Sigmoid colon (tissue), 7 donors: Measurements from ENCODE around the gene AMD1. TPM values are rescaled to one million over a fixed set of nuclear protein-coding genes. Genes with fewer than 3 reads are reported as not detected.

Experiments
- DNase-seq: peaks from one replicate; pipeline ENCODE4 v3.0.0-alpha.2; 2019
- H3K27ac ChIP-seq, 4 donors: fragments of 200-600 bp; sonication (generic); one replicate each; pipeline ENCODE4 v1.5.1; 2016 to 2019; ENCODE audit warnings: mild to moderate bottlenecking in 1 of 4
- H3K27me3 ChIP-seq, 3 donors: fragments of 200-600 bp; sonication (generic); one replicate each; pipeline ENCODE4 v1.5.1; 2019; ENCODE audit warnings: mild to moderate bottlenecking in 1 of 3
- H3K36me3 ChIP-seq, 4 donors: fragments of 200-600 bp; sonication (generic); one replicate each; pipeline ENCODE4 v1.5.1; 2016 to 2019
- H3K4me1 ChIP-seq, 4 donors: fragments of 200-600 bp; sonication (generic); one replicate each; pipeline ENCODE4 v1.5.1; 2017 to 2019
- H3K4me3 ChIP-seq, 4 donors: fragments of 200-600 bp; sonication (generic); one replicate each; pipeline ENCODE4 v1.5.1; 2017 to 2019; ENCODE audit warnings: mild to moderate bottlenecking in 2 of 4, moderate library complexity in 1 of 4
- H3K9me3 ChIP-seq, 4 donors: fragments of 200-600 bp in 3 of 4; sonication (generic) in 3 of 4; one replicate each; pipeline versions ENCODE4 v1.5.1 to v1.6.1; 2013 to 2019
- CTCF ChIP-seq, 4 experiments: fragments of 450-650 bp in 3 of 4; fragments of 200-600 bp in 1 of 4; IDR thresholded peaks; one replicate each; pipeline ENCODE4 v1.5.1; 2016 to 2019; ENCODE audit warnings: antibody characterized with exemption in 4 of 4, mild to moderate bottlenecking in 3 of 4, moderate library complexity in 2 of 4
- EP300 ChIP-seq, 4 donors: sonication (generic); formaldehyde crosslinking; IDR thresholded peaks; one replicate each; pipeline ENCODE4 v1.6.1; 2017; ENCODE audit warnings: antibody characterized with exemption in 4 of 4
- POLR2A ChIP-seq, 2 donors: fragments of 450-650 bp; IDR thresholded peaks; one replicate each; pipeline ENCODE4 v1.6.1; 2016; ENCODE audit warnings: antibody characterized with exemption in 2 of 2, mild to moderate bottlenecking in 2 of 2, moderate library complexity in 2 of 2
- POLR2AphosphoS5 ChIP-seq, 4 donors: sonication (generic); formaldehyde crosslinking; IDR thresholded peaks; one replicate each; pipeline ENCODE4 v1.6.1; 2017; ENCODE audit warnings: antibody characterized with exemption in 4 of 4
- WGBS, 2 donors: extraction: QIAGEN DNeasy Blood & Tissue Kit; methylation state at CpG; one replicate each; pipeline ENCODE4 v1.1.7; 2013; 5-methylcytosine and 5-hydroxymethylcytosine counted together
- intact Hi-C: fragments of 100-400 bp; cut with DNase I; formaldehyde crosslinking; loops from one replicate; pipeline ENCODE4 v1.15.1; 2023
- polyA plus RNA-seq, 3 donors: library from polyadenylated mRNA; stranded (reverse); fragments of 200-250 nt; gene quantifications; one replicate each; pipeline ENCODE4 v1.2.3, GENCODE V29; 2013
- total RNA-seq, 4 donors: library from RNA; depleted of rRNA; stranded (reverse); fragments of >200 nt; gene quantifications; one replicate each; pipeline ENCODE4 v1.1.0, GENCODE V29; 2016
- donor health status: healthy with polysubstance abuse.
- donor health status: Bipolar disorder and iron deficiency.
- donor health status: healthy.

Gene AMD1
- total and polyA plus RNA-seq, 7 donors, result 44.6 to 74.2 (median 64.7) TPM

- H3K9me3 ChIP-seq, result no peaks in the 10 kb centered on the region
- DNase-seq, result no peak
- H3K36me3 ChIP-seq, result no peaks in the 10 kb centered on the region
- H3K27me3 ChIP-seq, result no peaks in the 10 kb centered on the region
- no peak for TF ChIP-seq EP300 (IDR thresholded peaks at IDR 0.05)
- no peak for TF ChIP-seq CTCF (IDR thresholded peaks at IDR 0.05)
- no peak for TF ChIP-seq POLR2A (IDR thresholded peaks at IDR 0.05)
- no peak for TF ChIP-seq POLR2AphosphoS5 (IDR thresholded peaks at IDR 0.05)
- no peak overlapping the region for H3K27ac ChIP-seq
- no peak overlapping the region for H3K4me3 ChIP-seq
- intact Hi-C loops, result no loop called here
- no peaks in the 10 kb centered on the region for H3K4me1 ChIP-seq
- WGBS, 2 donors, result 71 to 90% methylated on average over 2 of the region's 2 CpGs
These were observed 59.3 kb downstream of the AMD1 start for GRCh38 chr6:110933912-110934311.

- Histone ChIP-seq H3K27ac (no peak overlapping the region), H3K36me3 (no peaks in the 10 kb centered on the region), H3K27me3 (no peaks in the 10 kb centered on the region), H3K4me3 (no peak overlapping the region), H3K4me1 (no peaks in the 10 kb centered on the region), H3K9me3 (no peaks in the 10 kb centered on the region)
- WGBS, 2 donors, result 13 to 64% methylated on average over 1 of the region's 1 CpG
- intact Hi-C loops, result no loop called here
- TF ChIP-seq CTCF (IDR thresholded peaks at IDR 0.05) (no peak), EP300 (IDR thresholded peaks at IDR 0.05) (no peak), POLR2AphosphoS5 (IDR thresholded peaks at IDR 0.05) (no peak), POLR2A (IDR thresholded peaks at IDR 0.05) (no peak)
- no peak for DNase-seq
These were observed 59.9 kb downstream of the AMD1 start for GRCh38 chr6:110934381-110934898.

- WGBS, 2 donors, result 92 to 95% methylated on average over 6 of the region's 6 CpGs
- TF ChIP-seq POLR2AphosphoS5 (IDR thresholded peaks at IDR 0.05), result no peak
- intact Hi-C loops, result no loop called here
These were observed 60.6 kb downstream of the AMD1 start for GRCh38 chr6:110935171-110935570.

GRCh38 chr6:110938171-110938570 lies 63.6 kb downstream of the AMD1 start:
- intact Hi-C loops, result no loop called here

More at GRCh38 chr6:110935171-110935570, 60.6 kb downstream of the AMD1 start:
- H3K36me3 ChIP-seq, result no peaks in the 10 kb centered on the region
- H3K4me1 ChIP-seq, result no peaks in the 10 kb centered on the region
- H3K27me3 ChIP-seq, result no peaks in the 10 kb centered on the region
- DNase-seq, result no peak
- H3K9me3 ChIP-seq, result no peaks in the 10 kb centered on the region
- no peak overlapping the region for H3K4me3 ChIP-seq
- no peak overlapping the region for H3K27ac ChIP-seq

More at GRCh38 chr6:110938171-110938570, 63.6 kb downstream of the AMD1 start:
- H3K4me3 ChIP-seq, result no peak overlapping the region
- H3K27me3 ChIP-seq, result no peaks in the 10 kb centered on the region
- TF ChIP-seq EP300 (IDR thresholded peaks at IDR 0.05), result no peak
- TF ChIP-seq POLR2A (IDR thresholded peaks at IDR 0.05), result no peak
- no peak for TF ChIP-seq POLR2AphosphoS5 (IDR thresholded peaks at IDR 0.05)
- TF ChIP-seq CTCF (IDR thresholded peaks at IDR 0.05), result no peak
- no peaks in the 10 kb centered on the region for H3K4me1 ChIP-seq
- H3K9me3 ChIP-seq, result no peaks in the 10 kb centered on the region
- H3K36me3 ChIP-seq, result no peaks in the 10 kb centered on the region
- no peak overlapping the region for H3K27ac ChIP-seq
- DNase-seq, result no peak
- WGBS, 2 donors, result 96 to 98% methylated on average over 6 of the region's 6 CpGs
